Neural progenitor cell (in vitro differentiated cells): ENCODE data around the gene FGFR3. TPM values are rescaled to one million over a fixed set of nuclear protein-coding genes. Genes with fewer than 3 reads are reported as not detected.

Experiments used
- DNase-seq: peaks from one replicate; pipeline ENCODE4 v3.0.0-alpha.2; 2016; ENCODE audit warnings: low spot score
- H2AFZ ChIP-seq: fragments of 200-600 bp; sonication (generic); replicated peaks from 2 replicates; pipeline ENCODE4 v1.6.1; 2016; ENCODE audit warnings: antibody characterized with exemption
- H3F3A ChIP-seq: fragments of 200-600 bp; sonication (generic); 2 replicates; pipeline ENCODE4 v1.6.1; 2016; ENCODE audit warnings: antibody characterized with exemption, low read depth
- H3K27ac ChIP-seq: fragments of 200-600 bp; sonication (generic); 2 replicates; pipeline ENCODE4 v1.5.1; 2016; ENCODE audit warnings: mild to moderate bottlenecking
- H3K27me3 ChIP-seq: fragments of 200-600 bp; sonication (generic); 2 replicates; pipeline ENCODE4 v1.6.1; 2016; ENCODE audit warnings: mild to moderate bottlenecking, moderate library complexity
- H3K36me3 ChIP-seq: fragments of 200-600 bp; sonication (generic); 2 replicates; pipeline ENCODE4 v1.5.1; 2016
- H3K4me1 ChIP-seq: fragments of 200-600 bp; sonication (generic); 2 replicates; pipeline ENCODE4 v1.6.1; 2016; ENCODE audit warnings: mixed run types
- H3K4me2 ChIP-seq: fragments of 200-600 bp; sonication (generic); 2 replicates; pipeline ENCODE4 v1.6.1; 2016
- H3K4me3 ChIP-seq: fragments of 200-600 bp; sonication (generic); 2 replicates; pipeline ENCODE4 v1.5.1; 2016
- H3K79me2 ChIP-seq: fragments of 200-600 bp; sonication (generic); 2 replicates; pipeline ENCODE4 v1.6.1; 2016; ENCODE audit warnings: low read depth
- H3K9ac ChIP-seq: fragments of 200-600 bp; sonication (generic); 2 replicates; pipeline ENCODE4 v1.6.1; 2016
- H3K9me3 ChIP-seq: fragments of 200-600 bp; sonication (generic); 2 replicates; pipeline ENCODE4 v1.5.1; 2016; ENCODE audit warnings: low read depth
- H4K20me1 ChIP-seq: fragments of 200-600 bp; sonication (generic); 2 replicates; pipeline ENCODE4 v1.6.1; 2016; ENCODE audit warnings: low read depth
- H3K27ac Mint-ChIP-seq: 3 replicates; pipeline ENCODE4 v1.8.0; 2021; ENCODE audit warnings: mixed read lengths
- H3K27me3 Mint-ChIP-seq: 2 replicates; pipeline ENCODE4 v1.8.0; 2022; ENCODE audit warnings: low read depth, mild to moderate bottlenecking, inconsistent platforms, moderate library complexity, mixed read lengths; ENCODE audit not compliant: insufficient read depth
- H3K36me3 Mint-ChIP-seq: 3 replicates; pipeline ENCODE4 v1.8.0; 2021; ENCODE audit warnings: mixed read lengths
- H3K4me1 Mint-ChIP-seq: 3 replicates; pipeline ENCODE4 v1.8.0; 2021; ENCODE audit warnings: mixed read lengths
- H3K4me3 Mint-ChIP-seq: 3 replicates; pipeline ENCODE4 v1.8.0; 2021; ENCODE audit warnings: mild to moderate bottlenecking, moderate library complexity, mixed read lengths
- H3K9me3 Mint-ChIP-seq: 3 replicates; pipeline ENCODE4 v1.8.0; 2020; ENCODE audit warnings: mixed read lengths
- CTCF ChIP-seq: fragments of 200-600 bp; sonication (generic); IDR thresholded peaks from 2 replicates; pipeline ENCODE4 v1.5.1; 2017; ENCODE audit warnings: antibody characterized with exemption, mild to moderate bottlenecking
- EZH2 ChIP-seq: fragments of 200-600 bp; sonication (generic); IDR thresholded peaks from 2 replicates; pipeline ENCODE4 v1.6.1; 2017; ENCODE audit warnings: antibody characterized with exemption, mild to moderate bottlenecking, moderate library complexity
- EZH2phosphoT487 ChIP-seq: fragments of 200-600 bp; sonication (generic); IDR thresholded peaks from 2 replicates; pipeline ENCODE4 v1.6.1; 2017; ENCODE audit warnings: antibody characterized with exemption
- total RNA-seq: library from RNA; depleted of rRNA; stranded (reverse); fragments of >200 nt; gene quantifications from 2 replicates; pipeline ENCODE4 v1.2.3, GENCODE V29; 2015; ENCODE audit warnings: low replicate concordance

The FGFR3 gene
- total RNA-seq, 1 donor from 2014 or later = 4.8 TPM

- no peaks in the 10 kb centered on the region for H3K36me3 Mint-ChIP-seq
- Histone ChIP-seq H3K79me2 (no peaks in the 10 kb centered on the region), H3K4me3 (no peak overlapping the region), H3K4me1 (peaks cover 21% of the 10 kb centered on the region), H3K4me2 (no peak overlapping the region), H3K27ac (no peak overlapping the region), H2AFZ (no peak overlapping the region), H3F3A (peaks cover 12% of the 10 kb centered on the region), H3K9me3 (no peaks in the 10 kb centered on the region), H3K27me3 (no peaks in the 10 kb centered on the region), H3K36me3 (no peaks in the 10 kb centered on the region), H3K9ac (no peak overlapping the region), H4K20me1 (no peaks in the 10 kb centered on the region)
- no peak overlapping the region for H3K4me3 Mint-ChIP-seq
- DNase-seq = no peak
- H3K27me3 Mint-ChIP-seq = peaks cover 2% of the 10 kb centered on the region
- no peak for TF ChIP-seq CTCF
- no peak for TF ChIP-seq EZH2phosphoT487
- TF ChIP-seq EZH2 = no peak
- H3K9me3 Mint-ChIP-seq = no peaks in the 10 kb centered on the region
- peaks cover 7% of the 10 kb centered on the region for H3K4me1 Mint-ChIP-seq
- no peak overlapping the region for H3K27ac Mint-ChIP-seq
Measured at GRCh38 chr4:1756893-1757779, 36.0 kb upstream of the FGFR3 start.

GRCh38 chr4:1757836-1758235 is 35.3 kb upstream of the FGFR3 start:
- H3K27me3 ChIP-seq = peaks cover 6% of the 10 kb centered on the region
- H3K36me3 ChIP-seq = no peaks in the 10 kb centered on the region
- H3K4me3 Mint-ChIP-seq = no peak overlapping the region
- no peaks in the 10 kb centered on the region for H3K79me2 ChIP-seq
- H3K27ac Mint-ChIP-seq = no peak overlapping the region
- H3K4me1 Mint-ChIP-seq = peaks cover 7% of the 10 kb centered on the region
- no peak overlapping the region for H3K4me3 ChIP-seq
- no peak overlapping the region for H3K9ac ChIP-seq
- no peak overlapping the region for H3K4me2 ChIP-seq
- peaks cover 7% of the 10 kb centered on the region for H3K27me3 Mint-ChIP-seq
- H3K4me1 ChIP-seq = peaks cover 21% of the 10 kb centered on the region
- no peaks in the 10 kb centered on the region for H3K9me3 Mint-ChIP-seq
- TF ChIP-seq EZH2 = no peak
- no peak for DNase-seq
- H3K27ac ChIP-seq = no peak overlapping the region
- no peaks in the 10 kb centered on the region for H4K20me1 ChIP-seq
- no peak overlapping the region for H2AFZ ChIP-seq
- peaks cover 12% of the 10 kb centered on the region for H3F3A ChIP-seq
- no peaks in the 10 kb centered on the region for H3K9me3 ChIP-seq
- no peaks in the 10 kb centered on the region for H3K36me3 Mint-ChIP-seq

- Histone ChIP-seq H3K9me3 (no peaks in the 10 kb centered on the region), H2AFZ (no peak overlapping the region), H3K4me3 (no peak overlapping the region), H3K36me3 (no peaks in the 10 kb centered on the region), H3K27ac (no peak overlapping the region), H3K4me1 (peaks cover 21% of the 10 kb centered on the region), H3F3A (peaks cover 12% of the 10 kb centered on the region), H3K4me2 (no peak overlapping the region), H3K27me3 (peaks cover 13% of the 10 kb centered on the region), H3K79me2 (no peaks in the 10 kb centered on the region), H3K9ac (no peak overlapping the region), H4K20me1 (no peaks in the 10 kb centered on the region)
- no peak overlapping the region for H3K27ac Mint-ChIP-seq
- TF ChIP-seq CTCF (no peak), EZH2 (no peak), EZH2phosphoT487 (no peak)
- peaks cover 7% of the 10 kb centered on the region for H3K27me3 Mint-ChIP-seq
- H3K4me1 Mint-ChIP-seq = peaks cover 7% of the 10 kb centered on the region
- no peaks in the 10 kb centered on the region for H3K36me3 Mint-ChIP-seq
- H3K9me3 Mint-ChIP-seq = no peaks in the 10 kb centered on the region
- no peak overlapping the region for H3K4me3 Mint-ChIP-seq
- DNase-seq = no peak
Measured at GRCh38 chr4:1758306-1759121, 34.6 kb upstream of the FGFR3 start.
